Testis (tissue), 2 donors: ENCODE measurements around the gene MAML3.

ENCODE experiments used
- CTCF ChIP-seq, 3 experiments: fragments of 450-650 bp in 2 of 3; fragments of 200-600 bp in 1 of 3; sonication (generic) in 1 of 3; IDR thresholded peaks; one replicate each; pipeline ENCODE4 v1.5.1; 2016 to 2019; ENCODE audit warnings: antibody characterized with exemption in 3 of 3, mild to moderate bottlenecking in 2 of 3, moderate library complexity in 1 of 3
- POLR2A ChIP-seq: fragments of 450-650 bp; IDR thresholded peaks from one replicate; pipeline ENCODE4 v1.6.1; 2017; ENCODE audit warnings: antibody characterized with exemption, mild to moderate bottlenecking, moderate library complexity

GRCh38 chr4:140141210-140141835 is 12.7 kb downstream of the MAML3 start:
- no peak for TF ChIP-seq CTCF (IDR thresholded peaks at IDR 0.05)
- TF ChIP-seq POLR2A, result no peak
